ENCODE measurements around the gene UBD. TPM values are rescaled to one million over a fixed set of nuclear protein-coding genes. Genes with fewer than 3 reads are reported as not detected.

UBD gene
- total and polyA plus RNA-seq, 9 of the 15 experiments (the other 6 are each of a cell fraction or from before 2014, with no cell fraction given), result not detected

DNA sequence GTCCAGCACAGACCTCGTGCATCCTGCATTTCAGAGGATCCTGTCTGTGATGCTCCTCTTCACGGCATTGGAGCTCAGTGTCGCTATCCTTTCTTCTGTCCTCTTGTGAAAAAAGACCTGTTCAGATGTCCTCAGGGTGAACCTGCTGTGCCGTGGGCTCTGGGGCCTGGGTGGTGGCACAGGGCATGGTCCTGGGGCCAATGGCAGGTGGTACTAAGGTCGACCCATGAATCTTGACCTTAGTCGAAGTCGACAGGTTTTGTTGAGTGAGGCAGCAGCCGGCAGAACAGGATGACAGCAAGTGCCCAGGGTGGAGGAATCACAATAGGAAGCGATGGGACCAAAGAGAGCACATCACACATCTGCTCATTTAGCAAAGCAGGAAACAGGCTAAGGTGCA lies 49.8 kb downstream of the UBD start:
- POLR2A ChIA-PET, result no interaction called here
- DNase-seq (ENCODE audit: extremely low read depth in 1 of 4, low spot score in 3 of 4), result no peak
- no peak for FAIRE-seq
- ATAC-seq, result no peak
- intact Hi-C loops (cut with micrococcal nuclease), result no loop called here
- no peaks in the 10 kb centered on the region for H4K20me1 ChIP-seq (replicated peaks; ENCODE audit: control insufficient read depth, insufficient read depth, low read length)
- no TSS peak for BruUV-seq (replicated peaks)
- in situ Hi-C loops (cut with MboI), result no loop called here
- H3K9me1 ChIP-seq (ENCODE audit: control insufficient read depth, insufficient read depth, low read length), result no peaks in the 10 kb centered on the region
- H3K4me3 ChIP-seq, result no peak overlapping the region
- CTCF ChIA-PET (ENCODE audit: low intra/inter-chr PET ratio), result no interaction called here
- H3K9ac ChIP-seq (ENCODE audit: insufficient read depth in 1 of 2, low read depth in 2 of 2, low read length in 2 of 2), result no peak overlapping the region
- H3K27ac ChIP-seq (ENCODE audit: extremely low read depth, low read depth, low read length), result no peak overlapping the region
- WGBS (ENCODE audit: insufficient coverage, low coverage, missing lambda C conversion rate), result 2% methylated on average over 9 of the region's 9 CpGs
- H3K36me3 ChIP-seq (ENCODE audit: control insufficient read depth, insufficient read depth, low read length), result no peaks in the 10 kb centered on the region
- H3K79me2 ChIP-seq (ENCODE audit: control insufficient read depth, insufficient read depth, low read length), result no peaks in the 10 kb centered on the region
- H3K4me1 ChIP-seq (replicated peaks in 1 of 2; ENCODE audit: control insufficient read depth in 2 of 2, insufficient read depth in 2 of 2, low read length in 2 of 2), result no peaks in the 10 kb centered on the region
- H3K27me3 ChIP-seq (ENCODE audit: control insufficient read depth in 2 of 2, insufficient read depth in 2 of 2, low read length in 2 of 2), result peaks cover 9 to 53% of the 10 kb centered on the region in 2 experiments
- H2AFZ ChIP-seq (ENCODE audit: low read depth, low read length), result no peak overlapping the region
- no peaks in the 10 kb centered on the region for H3K9me3 ChIP-seq (replicated peaks; ENCODE audit: control insufficient read depth, insufficient read depth, low read depth, low read length)
- no peak overlapping the region for H3K4me2 ChIP-seq (ENCODE audit: insufficient read depth, low read length)
- no peak for TF ChIP-seq ZNF324 (CRISPR knock-in tag; IDR thresholded peaks at IDR 0.05)
- no peak for TF ChIP-seq HOXB6 (CRISPR knock-in tag; IDR thresholded peaks at IDR 0.05; ENCODE audit: borderline replicate concordance)
- no peak for TF ChIP-seq ZNF609 (CRISPR knock-in tag; IDR thresholded peaks at IDR 0.05; ENCODE audit: borderline replicate concordance)
- no peak for TF ChIP-seq PATZ1 (CRISPR knock-in tag; IDR thresholded peaks at IDR 0.05; ENCODE audit: borderline replicate concordance)
- no peak for TF ChIP-seq ZNF586 (CRISPR knock-in tag; conservative IDR thresholded peaks at IDR 0.05)
- no peak for TF ChIP-seq ZNF395 (CRISPR knock-in tag; IDR thresholded peaks at IDR 0.05)
- TF ChIP-seq TBL1XR1 (IDR thresholded peaks at IDR 0.05; ENCODE audit: low read length in 2 of 2), result no peak
- no peak for TF ChIP-seq FOXK1 (CRISPR knock-in tag; IDR thresholded peaks at IDR 0.05; ENCODE audit: borderline replicate concordance)
- no peak for TF ChIP-seq CAMTA2 (CRISPR knock-in tag; conservative IDR thresholded peaks at IDR 0.05)
- TF ChIP-seq HLTF (IDR thresholded peaks at IDR 0.05), result no peak
- TF ChIP-seq MLX (CRISPR knock-in tag; conservative IDR thresholded peaks at IDR 0.05), result no peak
- TF ChIP-seq ELK3 (CRISPR knock-in tag; IDR thresholded peaks at IDR 0.05), result no peak
- no peak for TF ChIP-seq ZNF778 (CRISPR knock-in tag; IDR thresholded peaks at IDR 0.05)
